GM23248 (cell line): ENCODE data around the gene CDC25A. TPM values are rescaled to one million over a fixed set of nuclear protein-coding genes. Genes with fewer than 3 reads are reported as not detected.
A peak's percentile ranks its signal among the peaks of the same experiment; 100 is the strongest.

Experiments
- DNase-seq: peaks from one replicate; pipeline ENCODE4 v3.0.0-alpha.2; 2015
- H2AFZ ChIP-seq: fragments of 200-600 bp; sonication (generic); 2 replicates; pipeline ENCODE4 v1.6.1; 2016; ENCODE audit warnings: antibody characterized with exemption
- H3F3A ChIP-seq: fragments of 200-600 bp; sonication (generic); 2 replicates; pipeline ENCODE4 v1.6.1; 2016; ENCODE audit warnings: mild to moderate bottlenecking, antibody characterized with exemption, mixed run types; ENCODE audit not compliant: insufficient read depth
- H3K27ac ChIP-seq: fragments of 200-600 bp; sonication (generic); 2 replicates; pipeline ENCODE4 v1.5.1; 2016; ENCODE audit warnings: mild to moderate bottlenecking
- H3K27me3 ChIP-seq: fragments of 200-600 bp; sonication (generic); replicated peaks from 2 replicates; pipeline ENCODE4 v1.6.1; 2016; ENCODE audit warnings: mild to moderate bottlenecking; ENCODE audit not compliant: insufficient read depth
- H3K36me3 ChIP-seq: fragments of 200-600 bp; sonication (generic); 2 replicates; pipeline ENCODE4 v1.6.1; 2016; ENCODE audit warnings: low read depth, mild to moderate bottlenecking
- H3K4me1 ChIP-seq: fragments of 200-600 bp; sonication (generic); 2 replicates; pipeline ENCODE4 v1.6.1; 2016; ENCODE audit warnings: mild to moderate bottlenecking; ENCODE audit not compliant: insufficient read depth
- H3K4me2 ChIP-seq: fragments of 200-600 bp; sonication (generic); one replicate; pipeline ENCODE4 v1.6.1; 2016; ENCODE audit warnings: mild to moderate bottlenecking; ENCODE audit not compliant: unreplicated experiment
- H3K4me3 ChIP-seq: fragments of 200-600 bp; sonication (generic); 2 replicates; pipeline ENCODE4 v1.5.1; 2016; ENCODE audit warnings: mild to moderate bottlenecking
- H3K79me2 ChIP-seq: fragments of 200-600 bp; sonication (generic); 2 replicates; pipeline ENCODE4 v1.6.1; 2016; ENCODE audit warnings: mild to moderate bottlenecking; ENCODE audit not compliant: insufficient read depth
- H3K9ac ChIP-seq: fragments of 200-600 bp; sonication (generic); 2 replicates; pipeline ENCODE4 v1.6.1; 2016; ENCODE audit warnings: mild to moderate bottlenecking
- H3K9me2 ChIP-seq: fragments of 200-600 bp; sonication (generic); 2 replicates; pipeline ENCODE4 v1.6.1; 2016; ENCODE audit warnings: mixed run types, mild to moderate bottlenecking, moderate library complexity; ENCODE audit not compliant: insufficient read depth
- H3K9me3 ChIP-seq: fragments of 200-600 bp; sonication (generic); one replicate; pipeline ENCODE4 v1.6.1; 2017; ENCODE audit warnings: low read depth
- H4K20me1 ChIP-seq: fragments of 200-600 bp; sonication (generic); 2 replicates; pipeline ENCODE4 v1.6.0; 2016; ENCODE audit not compliant: insufficient read depth
- EZH2 ChIP-seq: fragments of 200-600 bp; sonication (generic); IDR thresholded peaks from 2 replicates; pipeline ENCODE4 v1.6.1; 2018; ENCODE audit warnings: antibody characterized with exemption, mild to moderate bottlenecking; ENCODE audit not compliant: insufficient read depth, poor library complexity, severe bottlenecking
- EZH2phosphoT487 ChIP-seq: fragments of 200-600 bp; sonication (generic); IDR thresholded peaks from 2 replicates; pipeline ENCODE4 v1.6.1; 2018; ENCODE audit warnings: antibody characterized with exemption, moderate library complexity, mild to moderate bottlenecking, low read depth; ENCODE audit not compliant: insufficient read depth
- WGBS, 2 experiments: methylation state at CpG; one replicate each; pipeline ENCODE4 v1.1.6; 2015 to 2017; ENCODE audit warnings: low lambda C conversion rate in 2 of 2, low coverage in 1 of 2; ENCODE audit errors: missing lambda C conversion rate in 2 of 2; 5-methylcytosine and 5-hydroxymethylcytosine counted together
- in situ Hi-C: fragments of 300-500 bp; cut with MboI; formaldehyde crosslinking; loops from 2 replicates; pipeline ENCODE4 v1.15.0; 2020
- polyA plus RNA-seq: library from polyadenylated mRNA; unstranded; fragments of >200 nt; fragmentation: Nextera tagmentation; extraction: Ambion mirVana; gene quantifications from 2 replicates; pipeline ENCODE4 v1.2.1, GENCODE V29; 2016
- total RNA-seq: library from RNA; depleted of rRNA; stranded (reverse); fragments of >200 nt; shearing (Covaris generic); gene quantifications from 2 replicates; pipeline ENCODE4 v1.2.3, GENCODE V29; 2014

CDC25A gene
- total and polyA plus RNA-seq, 2 experiments from 2014 or later: 1.5 to 4.3 TPM

DNA sequence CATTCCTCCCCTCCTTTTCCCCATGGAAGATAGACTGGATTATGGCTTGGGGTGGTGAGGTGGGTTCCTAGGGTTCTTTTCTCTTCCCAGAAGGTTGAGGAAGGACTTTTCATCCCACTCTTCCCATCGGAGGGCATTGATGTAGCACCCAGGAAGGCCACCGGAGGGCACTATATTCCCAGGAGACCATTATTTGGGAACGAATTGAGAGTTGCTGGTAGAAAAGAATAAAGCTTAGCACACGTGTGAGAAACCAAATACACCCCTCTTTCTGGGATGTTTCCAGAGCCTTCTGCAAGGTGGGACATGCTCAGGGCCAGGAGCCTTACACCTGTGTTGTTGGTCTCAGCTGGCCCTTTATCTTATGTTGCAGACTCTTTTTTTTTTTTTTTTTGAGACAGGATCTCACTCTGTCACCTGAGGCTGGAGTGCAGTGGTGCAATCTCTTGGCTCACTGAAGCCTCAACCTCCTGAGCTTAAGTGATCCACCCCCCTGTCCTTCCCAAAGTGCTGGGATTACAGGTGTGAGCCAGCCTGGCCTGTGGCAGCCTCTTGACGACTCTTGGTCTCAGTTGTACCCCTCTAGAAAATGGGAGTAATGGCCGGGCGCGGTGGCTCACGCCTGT is 6.3 kb upstream of the CDC25A start:
- in situ Hi-C loops: no loop called here
- Histone ChIP-seq H3K27me3 (no peaks in the 10 kb centered on the region), H3K36me3 (no peaks in the 10 kb centered on the region), H3K9me3 (no peaks in the 10 kb centered on the region), H2AFZ (no peak overlapping the region), H3K4me1 (no peaks in the 10 kb centered on the region), H3K4me2 (no peak overlapping the region), H4K20me1 (no peaks in the 10 kb centered on the region), H3K27ac (no peak overlapping the region), H3K4me3 (no peak overlapping the region), H3F3A (no peaks in the 10 kb centered on the region), H3K9ac (no peak overlapping the region), H3K9me2 (no peaks in the 10 kb centered on the region), H3K79me2 (no peaks in the 10 kb centered on the region)
- DNase-seq: peak; percentile 76
- 53 to 56% methylated on average over 9 of the region's 9 CpGs for WGBS, 2 experiments
- TF ChIP-seq EZH2 (no peak), EZH2phosphoT487 (no peak)

DNA sequence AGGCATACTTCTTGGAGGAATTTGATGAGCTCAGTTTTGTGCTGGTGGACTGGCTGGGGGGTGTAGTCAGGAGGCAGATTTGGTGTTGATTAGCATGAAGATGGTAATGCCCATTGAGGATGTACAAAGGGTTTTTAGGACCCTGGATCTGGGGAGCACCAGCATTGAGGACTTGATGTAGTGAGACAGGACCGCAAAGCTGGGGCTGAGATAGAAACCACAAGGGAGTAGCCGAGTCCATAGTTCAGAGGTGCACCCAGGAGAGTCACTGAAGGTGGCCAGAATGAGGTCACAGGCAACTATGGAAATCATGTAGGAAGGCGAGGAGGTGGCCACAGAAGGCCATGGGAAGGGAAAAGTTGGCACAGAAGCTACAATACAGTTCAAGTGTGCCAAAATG is 2.7 kb upstream of the CDC25A start:
- H3K36me3 ChIP-seq: no peaks in the 10 kb centered on the region; the same call in 1 of the 2 replicates
- no peaks in the 10 kb centered on the region for H3K9me2 ChIP-seq
- no peaks in the 10 kb centered on the region for H4K20me1 ChIP-seq
- H3K9ac ChIP-seq: no peak overlapping the region
- no peak overlapping the region for H3K4me3 ChIP-seq
- in situ Hi-C loops: no loop called here
- H2AFZ ChIP-seq: no peak overlapping the region
- no peaks in the 10 kb centered on the region for H3K27me3 ChIP-seq
- no peak for TF ChIP-seq EZH2
- DNase-seq: no peak
- H3K27ac ChIP-seq: no peak overlapping the region
- peaks cover 6% of the 10 kb centered on the region for H3F3A ChIP-seq
- H3K4me2 ChIP-seq: no peak overlapping the region
- WGBS, 2 experiments: 75 to 77% methylated on average over 3 of the region's 3 CpGs
- peaks cover 15% of the 10 kb centered on the region for H3K79me2 ChIP-seq
- peaks cover 8% of the 10 kb centered on the region for H3K4me1 ChIP-seq
- H3K9me3 ChIP-seq: no peaks in the 10 kb centered on the region

DNA sequence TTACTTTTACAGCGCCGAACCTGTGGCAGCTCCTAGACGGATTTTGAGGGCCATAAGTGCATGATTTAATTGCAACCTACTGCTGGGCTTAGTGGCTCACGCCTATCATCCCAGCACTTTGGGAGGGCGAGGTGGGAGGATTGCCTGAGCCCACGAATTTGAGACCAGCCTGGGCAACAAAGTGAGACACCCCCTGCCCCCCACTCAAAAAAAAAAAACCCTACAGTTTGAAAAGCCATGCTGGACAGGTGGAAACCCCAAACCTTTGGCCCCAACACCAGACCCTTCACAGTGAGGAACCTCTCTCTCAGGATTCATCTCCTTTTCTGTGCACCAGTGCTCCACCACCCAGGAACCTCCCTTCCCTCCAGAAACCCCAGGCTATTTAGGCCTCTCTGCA is 1.1 kb upstream of the CDC25A start:
- TF ChIP-seq EZH2 (no peak), EZH2phosphoT487 (no peak)
- DNase-seq: no peak
- no peaks in the 10 kb centered on the region for H4K20me1 ChIP-seq
- peaks cover 22% of the 10 kb centered on the region for H3K79me2 ChIP-seq
- H3K4me3 ChIP-seq: no peak overlapping the region
- peak overlapping the region; percentile 97 for H2AFZ ChIP-seq
- H3K9ac ChIP-seq: no peak overlapping the region
- no peak overlapping the region for H3K4me2 ChIP-seq
- H3K27me3 ChIP-seq: no peaks in the 10 kb centered on the region
- peaks cover 6% of the 10 kb centered on the region for H3F3A ChIP-seq
- in situ Hi-C loops: no loop called here
- 78 to 80% methylated on average over 6 of the region's 6 CpGs for WGBS, 2 experiments
- H3K27ac ChIP-seq: no peak overlapping the region
- H3K4me1 ChIP-seq: peaks cover 8% of the 10 kb centered on the region
- H3K36me3 ChIP-seq: no peaks in the 10 kb centered on the region; the same call in 1 of the 2 replicates
- H3K9me3 ChIP-seq: no peaks in the 10 kb centered on the region
- no peaks in the 10 kb centered on the region for H3K9me2 ChIP-seq

DNA sequence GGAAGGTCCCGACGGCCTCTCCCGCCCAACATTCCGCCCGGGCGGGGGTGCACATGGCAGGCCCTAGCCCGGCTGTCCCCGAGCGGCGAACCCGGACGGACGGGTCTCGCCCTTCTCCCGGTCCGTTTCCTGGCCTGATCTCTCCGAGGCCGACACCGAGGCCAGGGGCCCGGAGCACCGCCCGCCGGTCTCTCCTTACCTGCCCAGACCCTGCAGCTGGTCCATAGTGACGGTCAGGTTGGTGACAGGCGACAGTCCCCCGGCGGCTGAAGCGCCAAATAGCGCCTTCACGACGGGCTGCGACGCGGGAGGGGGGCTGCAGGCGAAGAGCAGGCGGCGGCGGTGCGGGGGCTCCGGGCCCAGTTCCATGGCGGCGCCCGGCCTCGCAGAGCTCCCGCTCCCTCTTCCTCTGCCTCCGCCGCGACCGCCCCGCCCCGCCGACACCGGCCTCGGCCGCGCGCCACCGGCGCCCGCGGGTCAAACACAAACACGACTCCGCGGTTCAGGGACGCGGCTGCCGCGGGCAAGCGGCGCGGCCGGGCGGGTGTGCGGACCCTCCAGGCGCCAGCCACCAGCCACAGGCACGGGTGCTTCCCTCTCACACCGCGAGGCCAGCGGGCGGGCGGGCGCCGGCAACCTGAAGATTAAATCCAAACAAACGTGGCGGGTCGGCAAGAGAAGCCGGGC is 495 bp downstream of the CDC25A start:
- Histone ChIP-seq H3K27me3 (no peaks in the 10 kb centered on the region), H3F3A (peaks cover 6% of the 10 kb centered on the region), H3K4me1 (peaks cover 8% of the 10 kb centered on the region), H4K20me1 (no peaks in the 10 kb centered on the region), H3K27ac (peak overlapping the region; percentile 36), H3K9me3 (no peaks in the 10 kb centered on the region), H3K9me2 (no peaks in the 10 kb centered on the region), H3K4me3 (peak overlapping the region; percentile 79), H3K36me3 (no peaks in the 10 kb centered on the region; the same call in 1 of the 2 replicates), H2AFZ (peak overlapping the region; percentile 97), H3K9ac (peak overlapping the region; percentile 79), H3K79me2 (peaks cover 22% of the 10 kb centered on the region), H3K4me2 (peak overlapping the region; percentile 82)
- 1 to 2% methylated on average over 67 to 75 of the region's 87 CpGs for WGBS, 2 experiments
- in situ Hi-C loops: no loop called here
- no peak for DNase-seq
- TF ChIP-seq EZH2: no peak
- TF ChIP-seq EZH2phosphoT487: no peak
